NCI-H2029 (cell line): ENCODE results near the gene NCAPD2.
"Not testable (repeated sequence)": the region's sequence is repeated elsewhere in the genome, so short reads cannot be mapped to it uniquely, and the experiment has no call there.

Source experiments
- DNase-seq: peaks from one replicate; lab custom pipeline; 2025; lab: John Stamatoyannopoulos, UW

NCAPD2 gene

DNA sequence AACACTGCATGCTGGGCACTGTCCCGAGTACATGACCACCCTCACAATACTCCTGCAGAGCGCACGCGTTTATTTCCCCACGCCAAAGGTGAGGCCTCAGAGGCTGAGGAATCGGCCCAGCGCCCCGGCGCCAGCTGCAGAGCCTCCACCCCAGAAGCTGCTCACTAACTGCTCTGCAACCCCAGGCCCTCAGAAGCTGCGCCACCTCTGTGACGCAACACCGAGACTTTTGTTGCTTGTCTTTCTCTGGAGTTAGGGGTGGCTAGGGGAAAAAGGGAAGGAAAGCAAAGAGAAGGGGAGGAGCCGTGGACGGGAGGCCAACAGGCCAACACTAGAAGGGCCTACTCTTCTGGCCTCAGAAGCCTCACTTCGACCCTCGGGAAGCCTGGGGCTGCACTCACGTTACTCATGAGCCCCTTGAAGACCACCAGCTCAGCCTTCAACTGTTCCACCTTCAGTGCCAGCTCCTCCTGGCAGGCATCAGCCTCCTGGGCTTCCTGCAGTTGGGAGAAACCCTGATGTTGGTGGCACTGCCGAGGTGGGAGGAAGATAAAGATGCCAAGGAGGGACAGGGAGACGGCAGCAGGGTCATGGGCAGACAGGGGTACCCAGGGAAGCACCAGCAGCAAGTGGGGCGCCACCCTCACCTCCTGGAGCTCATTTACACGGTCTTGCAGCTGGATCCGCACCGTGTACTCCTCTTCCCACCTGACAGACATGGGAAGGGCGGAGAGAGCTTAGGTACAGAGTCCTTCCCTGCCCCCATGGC is 56.6 kb downstream of the NCAPD2 start:
- no peak for DNase-seq

- no peak for DNase-seq
These were observed 57.2 kb downstream of the NCAPD2 start for GRCh38 chr12:6551063-6551461.

GRCh38 chr12:6551496-6552139 is 57.7 kb downstream of the NCAPD2 start:
- DNase-seq, result no peak

DNA sequence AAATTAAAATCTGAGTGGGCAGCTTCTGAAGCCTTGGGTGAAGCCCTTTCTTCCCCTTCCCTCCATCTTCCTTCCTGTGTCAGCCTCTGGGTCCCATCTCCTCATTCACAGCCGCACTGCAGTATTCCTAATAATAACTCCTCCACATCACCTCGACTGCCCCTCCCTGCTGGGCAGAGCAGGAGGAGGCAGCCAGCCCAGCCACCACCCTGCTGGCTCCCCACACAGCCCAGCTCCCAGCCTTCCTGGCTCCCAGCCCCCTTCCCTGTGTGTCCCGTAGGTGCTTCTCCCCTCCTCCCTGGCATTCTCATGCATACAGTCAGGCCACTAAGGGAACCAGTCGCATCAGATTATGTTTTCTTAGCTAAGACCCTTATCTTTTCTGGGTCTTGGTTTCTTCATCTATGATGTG is 58.2 kb downstream of the NCAPD2 start:
- no peak for DNase-seq

DNA sequence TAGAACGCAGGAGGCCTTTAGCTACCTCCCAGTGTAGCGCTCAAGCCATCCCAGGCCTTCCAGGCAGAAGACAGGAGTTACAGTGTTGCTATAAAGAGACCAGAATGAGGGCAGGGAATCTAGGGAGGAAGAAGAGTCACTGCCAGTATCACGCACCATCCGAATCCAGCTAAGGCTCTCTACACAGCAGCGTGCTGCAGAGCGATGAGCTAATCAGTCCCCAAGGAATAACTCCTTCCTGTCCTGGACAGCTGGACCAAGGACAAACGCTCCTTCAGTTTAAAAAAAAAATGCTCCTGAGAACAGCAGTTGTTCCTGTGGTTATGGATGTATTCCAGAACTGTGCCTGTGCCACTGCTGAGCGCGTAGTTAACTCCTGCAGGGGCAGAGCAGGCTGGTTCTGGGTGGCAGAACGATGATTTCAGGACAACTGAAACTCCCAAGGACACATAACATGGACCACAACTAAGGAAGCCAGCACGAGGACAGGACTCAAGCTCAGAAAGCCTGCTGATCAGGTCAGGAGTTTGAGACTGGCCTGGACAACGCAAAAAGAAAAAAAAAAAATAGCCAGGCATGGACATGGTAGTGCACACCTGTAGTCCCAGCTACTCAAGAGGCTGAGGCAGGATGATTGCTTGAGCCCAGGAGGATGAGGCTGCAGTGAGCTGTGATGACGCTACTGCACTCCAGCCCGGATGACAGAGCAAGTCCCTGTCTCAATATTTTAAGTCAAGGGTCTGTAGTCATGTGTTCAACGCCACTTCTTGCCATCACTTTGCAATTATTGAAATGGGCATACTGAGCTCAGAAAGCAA is 59.4 kb downstream of the NCAPD2 start:
- peak; percentile 56 for DNase-seq

DNA sequence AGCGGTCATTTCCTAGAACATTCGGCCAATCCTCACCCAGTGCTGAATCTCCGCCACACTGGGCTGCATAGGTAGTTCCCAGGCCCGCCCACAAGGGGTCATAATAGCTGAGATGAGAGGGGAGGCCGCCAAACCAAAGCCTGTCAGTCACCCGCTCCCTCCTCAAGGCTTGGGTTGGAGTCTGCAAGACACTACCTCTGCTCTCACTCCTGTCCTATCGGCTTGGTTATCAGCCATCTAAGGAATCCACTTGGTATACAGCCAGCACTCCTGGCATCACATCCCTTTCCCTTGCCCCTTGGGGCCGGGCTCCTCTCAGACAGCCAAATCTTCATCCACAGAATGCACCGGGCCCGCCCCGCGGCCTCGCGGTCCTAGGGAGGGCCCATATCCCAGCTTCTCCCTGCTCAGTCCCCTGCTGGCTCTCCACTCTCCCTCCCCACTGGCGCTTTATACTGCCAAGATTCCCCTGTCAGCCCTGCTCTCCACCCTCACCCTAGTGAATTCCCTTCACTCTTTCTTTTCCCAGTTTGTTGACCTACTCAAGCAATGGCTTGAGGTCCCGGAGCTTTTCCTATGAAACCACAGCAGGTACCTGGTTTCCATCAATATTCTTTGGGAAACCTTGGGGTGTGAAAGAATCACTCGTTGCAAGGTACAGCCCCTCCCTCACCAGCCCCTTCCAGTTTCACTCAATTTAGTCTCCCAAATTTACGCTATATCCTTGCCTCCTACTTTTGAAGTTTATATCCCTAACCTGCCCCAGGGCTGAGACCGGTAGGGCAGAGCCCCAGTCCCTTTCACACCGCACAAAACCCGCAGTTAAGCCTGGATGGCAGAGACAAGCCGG is 60.5 kb downstream of the NCAPD2 start:
- DNase-seq, result no peak

DNA sequence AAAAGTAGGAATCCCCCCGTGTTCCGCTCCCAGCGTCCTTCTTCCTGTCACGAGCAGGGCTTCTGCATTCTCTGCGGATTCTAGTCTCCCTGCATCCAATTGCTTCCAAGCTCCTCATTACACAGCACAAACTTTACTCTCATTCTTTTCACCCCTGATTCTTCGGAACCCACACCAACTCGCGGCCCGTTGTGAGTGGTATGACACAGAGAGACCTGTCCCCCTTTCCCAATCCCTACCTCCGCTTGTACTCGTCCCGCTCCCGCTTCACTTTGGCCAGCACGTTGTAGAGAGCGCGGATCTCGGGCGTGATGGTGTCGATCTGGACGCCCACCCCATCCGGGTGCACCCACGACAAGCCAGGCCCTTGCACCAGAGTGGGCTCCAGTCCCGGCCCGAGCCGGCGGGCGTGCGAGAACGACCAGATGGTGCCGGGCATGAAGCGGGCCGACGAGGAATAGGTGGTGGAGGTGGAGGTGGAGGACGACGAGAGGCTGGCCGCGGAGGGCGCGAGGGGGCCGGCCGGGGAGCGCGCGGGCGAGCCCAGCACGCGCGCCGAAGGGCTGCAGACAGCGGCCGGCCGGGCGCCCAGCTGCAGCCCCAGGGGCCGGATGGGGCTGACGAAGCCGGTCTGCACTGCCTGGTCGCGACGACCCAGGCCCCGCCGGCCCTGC is 61.3 kb downstream of the NCAPD2 start:
- DNase-seq, result no peak

- DNase-seq, result not testable (repeated sequence)
These were observed 62.6 kb downstream of the NCAPD2 start for GRCh38 chr12:6556496-6556817.

DNA sequence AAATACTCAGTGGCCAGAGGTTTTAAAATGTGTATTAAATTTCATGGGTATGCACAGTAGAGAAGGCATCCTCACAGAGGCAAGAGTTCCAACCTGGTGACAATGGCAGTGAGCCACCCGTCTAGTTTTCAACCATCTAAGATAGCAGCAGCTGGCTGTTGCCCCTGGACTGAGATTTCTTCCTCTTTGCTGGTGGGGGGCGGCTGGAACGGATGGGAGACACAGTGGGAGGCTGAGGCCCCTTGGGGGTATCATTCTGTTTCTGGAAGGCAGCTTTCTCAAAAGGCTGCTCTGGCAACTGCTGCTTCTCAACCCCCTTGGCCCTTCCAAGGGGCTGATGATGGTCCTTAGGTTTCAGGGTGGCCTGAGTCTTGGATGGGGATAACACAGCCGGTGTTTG is 63.0 kb downstream of the NCAPD2 start:
- DNase-seq, result no peak

DNA sequence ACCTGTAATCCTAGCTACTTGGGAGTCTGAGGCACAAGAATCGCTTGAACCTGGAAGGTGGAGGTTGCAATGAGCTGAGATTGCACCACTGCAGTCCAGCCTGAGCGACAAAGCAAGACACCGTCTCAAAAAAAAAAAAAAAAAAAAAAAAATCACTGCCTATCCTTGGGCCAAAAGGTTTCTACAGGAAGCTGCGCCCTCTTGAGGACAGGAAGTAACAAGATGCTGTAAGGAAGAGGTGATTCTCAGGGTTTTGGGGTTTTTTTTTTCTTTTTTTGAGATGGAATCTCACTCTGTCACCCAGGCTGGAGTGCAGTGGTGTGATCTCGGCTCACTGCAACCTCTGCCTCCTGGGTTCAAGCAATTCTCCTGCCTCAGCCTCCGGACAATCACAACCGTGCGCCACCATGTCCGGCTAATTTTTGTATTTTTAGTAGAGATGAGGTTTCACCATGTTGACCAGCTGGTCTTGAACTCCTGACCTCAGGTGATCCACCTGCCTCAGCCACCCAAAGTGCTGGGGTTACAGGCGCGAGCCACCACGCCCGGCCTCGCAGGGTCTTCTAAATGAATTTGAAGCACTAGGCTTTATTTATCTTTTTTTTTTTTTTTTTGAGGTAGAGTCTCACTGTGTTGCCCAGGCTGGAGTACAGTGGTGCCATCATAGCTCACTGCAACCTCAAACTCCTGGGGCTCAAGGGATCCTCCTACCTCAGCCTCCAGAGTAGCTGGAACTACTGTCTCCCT is 64.3 kb downstream of the NCAPD2 start:
- not testable (repeated sequence) for DNase-seq

- DNase-seq, result no peak
These were observed 65.6 kb downstream of the NCAPD2 start for GRCh38 chr12:6559500-6559899.

DNA sequence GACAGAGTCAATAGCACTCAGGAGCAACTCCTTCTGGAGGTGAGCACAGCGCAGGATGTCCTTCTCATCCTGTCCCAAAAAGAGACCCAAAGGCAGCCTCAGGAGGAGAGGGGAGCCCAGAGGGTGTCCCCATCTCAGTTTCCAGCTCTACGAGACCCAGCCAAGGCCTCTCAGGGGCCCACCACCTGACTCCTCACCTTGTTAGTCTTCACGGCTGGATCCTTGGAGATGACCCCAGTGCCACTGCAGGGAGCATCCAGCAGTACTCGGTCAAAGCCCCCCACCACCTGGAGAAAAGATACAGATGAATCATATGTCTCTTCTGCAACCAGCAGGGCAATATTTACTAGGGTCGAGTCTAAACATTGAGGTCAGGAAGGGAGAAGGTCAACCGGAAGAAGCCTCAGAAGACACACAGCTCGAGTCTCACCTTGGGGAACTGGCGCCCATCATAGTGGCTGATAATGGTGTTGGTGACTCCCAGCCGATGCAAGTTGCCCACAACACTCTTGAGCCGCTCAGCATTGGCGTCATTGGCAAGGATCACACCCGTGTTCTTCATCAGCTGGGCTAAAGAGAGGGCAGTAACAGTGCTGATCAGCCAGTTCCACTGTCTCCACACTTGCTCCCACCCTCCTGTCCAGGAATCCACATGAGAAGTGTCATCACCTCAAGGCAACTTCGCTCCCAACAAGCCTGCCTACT is 66.8 kb downstream of the NCAPD2 start:
- DNase-seq, result no peak

DNA sequence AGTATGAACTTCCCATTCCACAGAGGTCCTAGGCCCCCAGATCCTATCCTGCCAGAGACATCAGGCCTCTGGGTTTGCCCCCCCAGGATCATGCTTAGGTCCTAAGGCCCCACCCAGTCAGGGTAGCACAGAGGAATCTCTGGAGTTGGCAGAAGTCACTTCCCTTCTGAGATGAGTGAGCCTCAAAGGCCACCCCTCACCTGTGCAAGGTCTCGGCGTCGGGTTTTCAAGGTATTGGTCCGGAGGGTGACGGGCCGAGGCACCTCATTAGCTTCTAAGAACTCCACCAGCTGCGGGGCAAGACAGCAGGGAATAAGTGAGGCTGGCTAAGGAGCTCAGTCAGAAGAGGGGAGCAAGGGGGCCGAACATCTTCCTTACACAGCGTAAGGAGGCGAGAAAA is 69.0 kb downstream of the NCAPD2 start:
- no peak for DNase-seq

DNA sequence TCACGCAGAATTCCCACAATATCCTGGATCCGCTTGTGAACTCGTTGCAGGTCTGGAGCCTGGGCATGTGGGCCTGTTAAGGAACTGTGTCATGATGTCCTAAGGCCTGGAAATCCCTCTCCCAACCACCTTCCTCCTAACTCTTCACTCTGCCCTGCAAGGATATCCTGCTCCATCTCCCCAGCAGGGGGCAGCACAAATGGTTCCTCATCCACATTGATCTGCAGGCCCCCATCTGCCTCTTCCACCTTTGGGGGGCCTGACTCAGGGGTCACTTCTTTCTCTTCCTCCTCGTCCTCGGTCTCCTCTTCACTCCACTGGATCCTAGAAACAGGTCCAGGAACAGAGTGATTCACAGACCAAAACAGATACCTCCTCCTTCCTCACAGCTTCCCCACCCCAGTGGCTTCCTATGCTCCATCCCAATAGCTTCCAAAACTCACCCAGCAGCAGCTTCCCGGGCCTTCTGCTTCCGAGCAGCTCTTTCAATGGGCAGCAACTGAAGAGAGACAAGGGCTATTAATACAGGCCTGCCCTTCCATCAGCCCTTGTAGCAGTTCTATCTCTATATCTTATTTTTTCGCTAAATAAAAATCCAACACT is 69.6 kb downstream of the NCAPD2 start:
- DNase-seq, result no peak

- DNase-seq, result no peak
These were observed 73.3 kb downstream of the NCAPD2 start for GRCh38 chr12:6567112-6567670.

- no peak for DNase-seq
These were observed 75.4 kb downstream of the NCAPD2 start for GRCh38 chr12:6569312-6569711.

GRCh38 chr12:6569786-6570185 is 75.9 kb downstream of the NCAPD2 start:
- no peak for DNase-seq

DNA sequence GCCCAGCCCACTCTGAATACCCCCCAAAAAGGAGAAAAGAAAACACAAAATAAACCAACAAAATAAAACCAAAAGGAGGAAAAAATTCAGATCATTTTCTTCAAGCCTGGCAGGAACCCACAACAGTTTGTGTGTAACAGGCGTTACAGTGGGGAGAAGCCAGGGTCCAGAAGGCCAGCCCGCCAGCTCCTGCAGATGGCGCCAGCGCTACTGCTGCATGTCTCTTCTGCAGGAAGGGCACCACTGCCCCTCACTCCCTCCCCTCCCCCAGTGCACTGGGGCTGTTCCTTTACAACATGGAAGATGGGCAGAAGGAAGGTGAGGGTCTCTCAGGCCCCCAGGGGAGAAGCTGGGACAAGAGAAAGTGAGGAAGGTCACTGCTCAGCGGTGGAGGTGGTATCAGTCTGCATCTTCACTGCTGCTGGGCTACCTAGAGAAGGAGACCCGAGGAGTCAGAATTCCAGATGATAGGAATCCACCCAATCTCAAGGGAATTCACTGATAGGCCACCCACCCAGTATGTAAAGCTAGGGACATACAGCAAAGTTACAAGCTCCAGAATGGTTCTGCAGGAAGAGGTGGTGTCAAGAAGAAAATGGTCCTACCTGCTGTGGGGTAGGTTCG is 76.5 kb downstream of the NCAPD2 start:
- DNase-seq, result peak; percentile 16

- DNase-seq, result no peak
These were observed 79.1 kb downstream of the NCAPD2 start for GRCh38 chr12:6573001-6573400.
